Gastroesophageal sphincter (tissue), 3 donors: ENCODE measurements around the gene NELL1.

Source experiments
- CTCF ChIP-seq, 4 experiments: fragments of 200-600 bp in 2 of 4; fragments of 450-650 bp in 2 of 4; sonication (generic) in 1 of 4; IDR thresholded peaks; one replicate each; pipeline ENCODE4 v1.5.1; 2017 to 2019; ENCODE audit warnings: antibody characterized with exemption in 4 of 4, mild to moderate bottlenecking in 2 of 4, moderate library complexity in 2 of 4
- POLR2A ChIP-seq, 2 donors: fragments of 450-650 bp; IDR thresholded peaks; one replicate each; pipeline ENCODE4 v1.6.1; 2017; ENCODE audit warnings: antibody characterized with exemption in 2 of 2, mild to moderate bottlenecking in 2 of 2, moderate library complexity in 1 of 2

DNA sequence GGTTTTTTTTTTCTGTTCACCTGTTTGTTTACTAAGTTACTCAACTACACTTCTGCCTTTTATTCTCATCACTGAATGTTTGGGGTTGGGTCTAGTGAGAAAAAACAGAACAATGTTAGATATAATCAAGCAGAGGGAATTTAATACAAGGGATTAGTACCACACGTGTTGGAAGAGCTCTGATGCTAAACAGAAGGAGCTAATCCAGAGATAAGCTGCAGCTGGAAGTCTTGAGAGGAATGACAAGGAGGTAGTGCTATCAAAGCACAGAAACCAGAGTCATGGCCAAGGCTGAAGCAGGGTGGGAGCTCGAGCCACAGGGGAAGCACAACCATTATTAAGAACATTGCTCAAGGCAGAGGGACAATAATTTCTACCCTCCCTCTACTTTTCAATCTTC is 919.4 kb downstream of the NELL1 start:
- TF ChIP-seq POLR2A (IDR thresholded peaks at IDR 0.05) (no peak), CTCF (IDR thresholded peaks at IDR 0.05) (no peak)
